ENCODE data around the gene C15orf61.

The C15orf61 gene

DNA sequence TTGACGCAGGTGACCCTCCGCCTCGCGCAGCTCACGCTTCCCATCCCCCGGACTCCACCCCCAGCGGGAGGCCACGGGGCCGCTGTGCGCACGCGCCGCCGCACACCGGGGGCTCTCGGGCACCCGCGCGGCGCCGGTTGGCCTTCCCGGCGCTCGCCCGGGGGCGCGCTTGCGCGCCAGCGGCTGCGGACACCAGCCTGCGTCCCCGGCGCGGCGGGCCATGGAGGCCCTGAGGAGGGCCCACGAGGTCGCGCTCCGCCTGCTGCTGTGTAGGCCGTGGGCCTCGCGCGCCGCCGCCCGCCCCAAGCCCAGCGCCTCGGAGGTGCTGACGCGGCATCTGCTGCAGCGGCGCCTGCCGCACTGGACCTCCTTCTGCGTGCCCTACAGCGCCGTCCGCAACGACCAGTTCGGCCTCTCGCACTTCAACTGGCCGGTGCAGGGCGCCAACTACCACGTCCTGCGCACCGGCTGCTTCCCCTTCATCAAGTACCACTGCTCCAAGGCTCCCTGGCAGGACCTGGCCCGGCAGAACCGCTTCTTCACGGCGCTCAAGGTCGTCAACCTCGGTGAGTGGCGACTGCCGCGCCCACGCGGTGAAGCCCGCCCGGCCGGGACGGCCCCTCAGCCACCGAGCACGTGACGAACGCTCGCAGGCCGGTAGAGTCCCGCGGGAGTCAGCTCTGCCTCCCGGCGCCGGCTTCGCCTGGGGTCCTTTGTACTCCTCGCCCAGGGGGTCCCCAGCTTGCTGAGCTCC lies at the start of gene C15orf61:
TSS of gene C15orf61 (plus strand) at position 103 of the 754 bp plus-strand sequence. CDS start at position 221, 118 bp downstream.
- peak; percentile 87 for DNase-seq

DNA sequence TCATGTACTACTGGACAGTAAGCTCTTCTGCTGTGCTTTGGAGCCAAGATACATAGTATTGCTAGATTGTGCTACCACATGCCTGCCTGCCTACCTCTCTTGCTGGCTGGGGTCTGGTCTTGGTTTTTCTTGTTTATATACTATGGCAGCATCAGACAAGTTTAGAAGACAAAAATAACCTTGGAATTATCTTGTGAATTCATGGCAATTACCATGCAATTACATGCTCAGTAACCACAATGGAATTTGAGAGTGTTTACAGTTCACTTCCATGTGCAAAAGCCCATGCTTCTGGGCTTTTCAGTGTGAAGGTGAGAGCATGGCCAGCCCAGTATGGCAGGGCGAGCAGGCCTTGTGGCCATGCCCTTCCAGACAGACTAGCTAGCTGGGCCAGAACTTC lies 48.0 kb upstream of the C15orf61 start:
- DNase-seq, result no peak

- DNase-seq, result no peak
Measured at GRCh38 chr15:67474405-67475110, 46.4 kb upstream of the C15orf61 start.

DNA sequence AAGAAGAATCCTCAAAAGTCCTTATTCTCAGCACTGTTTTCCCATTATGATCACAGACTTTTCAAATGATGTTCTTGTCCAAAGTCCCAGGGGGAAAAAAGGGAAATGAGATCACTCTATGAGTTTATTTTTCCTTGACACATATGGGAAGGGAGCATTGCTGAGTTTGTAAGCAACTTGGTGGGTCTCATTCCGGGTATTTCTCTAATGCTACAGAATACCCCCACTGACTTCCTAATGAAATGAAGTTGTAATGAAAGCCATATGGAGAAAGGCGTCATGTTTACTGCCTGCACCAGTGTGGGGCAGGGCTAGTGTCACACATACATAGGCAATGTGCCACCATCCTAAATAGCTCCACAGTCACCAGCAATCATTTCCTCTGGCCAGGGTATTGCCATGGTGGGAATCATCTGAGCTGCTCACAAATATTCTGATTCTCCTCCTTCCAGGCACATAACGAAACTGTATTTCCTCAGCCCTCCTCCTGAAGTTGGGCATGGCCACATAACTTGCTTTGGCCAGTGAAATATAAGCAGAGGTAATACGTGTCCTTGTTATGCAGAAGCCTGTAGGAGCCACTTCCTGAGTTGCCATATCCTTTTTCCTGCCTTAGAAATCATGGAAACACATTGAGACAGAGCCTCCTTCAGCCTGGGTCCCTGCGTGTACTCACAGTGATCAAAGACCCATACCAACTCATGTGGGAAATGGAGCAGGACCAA lies 41.0 kb upstream of the C15orf61 start:
- no peak for DNase-seq

DNA sequence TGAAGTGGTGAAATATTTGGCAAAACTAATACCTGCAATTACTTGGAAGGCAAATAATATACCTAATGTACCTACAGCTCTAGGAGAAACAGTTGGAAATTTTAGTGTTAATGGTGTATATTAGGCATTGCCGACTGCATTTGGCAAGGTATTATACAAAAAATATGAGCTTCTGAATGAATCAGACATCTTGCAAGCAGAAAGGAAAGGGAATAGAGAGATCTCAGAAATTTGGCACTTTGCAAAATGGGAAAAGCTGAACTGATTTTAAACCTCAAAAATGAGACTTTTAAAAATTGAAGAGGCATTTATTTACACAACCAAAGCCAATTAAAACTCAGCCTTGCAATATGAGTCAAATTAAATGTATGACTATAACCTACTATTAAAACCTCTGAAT lies 40.2 kb upstream of the C15orf61 start:
- no peak for DNase-seq

DNA sequence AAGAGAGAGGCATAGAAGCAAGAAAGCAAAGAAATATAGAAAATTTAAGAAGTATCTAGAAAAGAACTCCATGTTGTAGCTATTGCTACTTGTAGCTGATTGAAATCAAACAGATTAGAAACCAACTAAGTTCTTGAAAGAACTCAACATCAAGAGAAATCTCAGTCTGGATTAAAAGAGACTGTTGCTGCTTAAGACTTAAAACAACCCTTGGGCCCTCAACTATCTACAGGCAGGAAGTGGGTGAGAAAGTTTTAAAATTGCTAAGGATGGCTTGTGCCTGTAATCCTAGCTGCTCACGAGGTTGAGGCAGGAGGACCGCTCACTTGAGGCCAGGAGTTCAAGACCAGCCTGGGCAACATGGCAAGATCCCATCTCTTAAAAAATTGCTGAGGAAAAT lies 39.3 kb upstream of the C15orf61 start:
- no peak for DNase-seq

- no peak for DNase-seq
Measured at GRCh38 chr15:67495585-67495984, 25.3 kb upstream of the C15orf61 start.

- no peak for DNase-seq
Measured at GRCh38 chr15:67501177-67501835, 19.6 kb upstream of the C15orf61 start.

GRCh38 chr15:67501836-67502461 lies 19.0 kb upstream of the C15orf61 start:
- no peak for DNase-seq

DNA sequence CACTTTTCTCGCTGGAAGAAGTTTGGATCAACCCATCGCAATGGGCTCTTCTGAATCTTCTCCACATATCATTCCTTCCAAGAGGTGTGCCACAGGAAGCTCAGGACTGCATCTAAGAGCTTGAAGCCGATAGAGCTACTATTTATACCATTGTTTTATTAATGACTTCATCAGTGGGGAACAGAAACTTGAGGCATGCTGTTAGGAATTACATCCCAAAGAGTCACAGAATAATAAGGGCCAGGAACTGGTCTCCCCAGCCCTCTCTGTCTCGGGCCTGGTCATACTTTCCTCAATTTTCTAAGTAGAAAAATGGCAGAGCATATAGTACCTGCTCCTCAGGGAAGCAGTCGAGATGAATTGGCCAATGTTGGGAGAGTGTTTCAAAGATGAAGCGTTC lies 16.9 kb upstream of the C15orf61 start:
- no peak for DNase-seq

DNA sequence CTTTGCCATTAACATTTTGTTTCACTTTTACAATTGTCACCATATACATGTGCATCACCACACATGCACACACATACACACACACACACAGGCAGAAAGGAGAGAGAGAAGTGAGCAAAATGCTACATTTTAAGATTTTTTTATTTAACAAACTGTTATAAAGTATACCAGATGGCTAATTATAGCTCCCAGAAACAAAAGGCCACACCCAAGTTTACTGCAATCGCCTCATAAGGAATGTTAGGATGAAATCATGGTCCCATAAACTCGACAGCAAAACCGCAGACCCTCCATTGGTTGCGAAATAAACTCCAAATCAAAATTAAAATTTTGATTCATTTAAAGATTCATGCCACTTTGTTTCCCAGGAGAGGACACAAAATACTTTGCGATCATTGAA lies 16.1 kb upstream of the C15orf61 start:
- no peak for DNase-seq

GRCh38 chr15:67505675-67506572 lies 15.0 kb upstream of the C15orf61 start:
- no peak for DNase-seq

DNA sequence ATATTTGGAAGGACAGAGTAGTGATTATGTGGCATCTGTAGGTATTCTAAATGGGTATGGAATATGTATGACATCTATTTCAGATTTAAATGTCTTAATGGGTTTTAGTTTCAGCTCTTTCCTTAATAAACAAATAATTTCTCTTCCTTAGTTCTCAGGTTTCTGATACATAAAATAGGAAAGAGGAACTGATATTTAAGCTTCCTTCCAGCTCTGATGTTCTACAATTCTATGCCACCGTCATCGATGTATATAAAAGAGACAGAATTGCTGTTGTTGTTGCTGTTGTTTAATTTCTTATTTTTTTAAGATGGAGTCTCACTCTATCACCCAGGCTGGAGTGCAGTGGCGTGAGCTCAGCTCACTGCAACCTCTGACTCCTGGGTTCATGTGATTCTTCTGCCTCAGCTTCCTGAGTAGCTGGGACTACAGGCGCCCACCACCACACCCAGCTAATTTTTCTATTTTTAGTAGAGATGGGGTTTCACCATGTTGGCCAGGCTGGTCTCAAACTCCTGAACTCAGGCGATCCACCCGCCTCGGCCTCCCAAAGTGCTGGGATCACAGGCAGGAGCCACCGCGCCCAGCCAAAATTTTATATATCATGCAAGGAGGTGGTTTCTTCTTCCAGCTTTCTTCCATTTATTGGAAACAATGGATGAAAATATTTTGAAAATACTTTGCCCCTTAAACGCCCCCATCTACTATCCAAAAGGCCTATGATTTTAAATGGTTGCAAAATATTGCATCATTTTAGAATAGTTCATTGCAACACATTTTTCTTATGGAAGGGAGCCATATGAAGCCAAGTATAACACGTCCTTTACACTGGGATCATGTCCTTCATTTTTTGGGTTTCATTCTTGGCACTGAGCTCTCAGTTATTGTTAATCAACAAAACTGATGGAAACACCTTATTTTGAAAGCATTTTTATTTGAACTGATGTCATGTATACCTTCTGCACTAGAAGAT lies 13.9 kb upstream of the C15orf61 start:
- DNase-seq, result no peak

- no peak for DNase-seq
Measured at GRCh38 chr15:67508407-67508806, 12.5 kb upstream of the C15orf61 start.

- DNase-seq, result no peak
Measured at GRCh38 chr15:67509918-67510317, 11.0 kb upstream of the C15orf61 start.

DNA sequence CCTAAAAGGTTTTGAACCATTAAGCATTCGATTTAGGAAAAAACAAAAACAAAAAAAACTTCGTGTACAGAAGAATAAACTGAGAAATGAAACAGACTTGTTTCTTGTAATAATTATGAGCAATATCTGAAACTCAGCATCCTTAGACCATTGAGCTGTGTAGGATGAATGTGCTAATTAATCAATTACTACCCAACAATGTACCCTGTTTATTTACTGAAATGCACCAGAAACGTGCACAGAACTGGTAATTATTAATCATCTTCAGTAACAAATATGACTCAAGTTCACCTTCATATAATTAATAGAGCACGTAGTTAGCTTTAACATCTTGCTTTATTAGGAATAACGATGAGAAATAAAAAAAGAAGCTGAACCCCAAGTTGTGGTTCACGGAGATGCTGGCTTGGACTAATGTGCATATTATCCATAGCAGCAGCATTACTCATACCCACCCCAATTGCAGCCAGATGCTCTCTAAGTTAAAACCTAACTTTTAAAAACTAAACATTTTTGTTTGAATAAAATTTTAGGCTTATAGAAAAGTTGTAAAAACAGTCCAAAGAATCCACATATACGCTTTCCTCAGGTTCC lies 10.2 kb upstream of the C15orf61 start:
- no peak for DNase-seq

GRCh38 chr15:67511606-67512005 lies 9.3 kb upstream of the C15orf61 start:
- no peak for DNase-seq

GRCh38 chr15:67512140-67512539 lies 8.8 kb upstream of the C15orf61 start:
- DNase-seq, result peak; percentile 80

GRCh38 chr15:67512933-67513714 lies 7.8 kb upstream of the C15orf61 start:
- DNase-seq, result no peak

All from NCI-H146 (cell line).